ENCODE measurements around the gene SCART1.

The SCART1 gene

GRCh38 chr10:133446979-133447378, 6.8 kb upstream of the SCART1 start:
- Histone ChIP-seq H3K36me3 (ENCODE audit: insufficient read depth, low read length) (no peaks in the 10 kb centered on the region), H3K27me3 (ENCODE audit: control insufficient read depth, insufficient read depth, low read length) (no peaks in the 10 kb centered on the region), H3K4me3 (ENCODE audit: low read length) (no peak overlapping the region), H3K4me1 (ENCODE audit: control insufficient read depth, insufficient read depth, low read length) (no peaks in the 10 kb centered on the region), H3K9me3 (replicated peaks; ENCODE audit: low read length) (peaks cover 7% of the 10 kb centered on the region), H3K9ac (ENCODE audit: low read depth, low read length) (no peak overlapping the region), H3K4me2 (ENCODE audit: low read length) (no peak overlapping the region)

GRCh38 chr10:133448120-133448519, 5.6 kb upstream of the SCART1 start:
- H3K4me1 ChIP-seq (ENCODE audit: control insufficient read depth, insufficient read depth, low read length): no peaks in the 10 kb centered on the region

GRCh38 chr10:133451346-133451745, 2.4 kb upstream of the SCART1 start:
- Histone ChIP-seq H3K4me3 (ENCODE audit: low read length) (no peak overlapping the region), H3K9ac (ENCODE audit: low read depth, low read length) (no peak overlapping the region), H3K27me3 (ENCODE audit: control insufficient read depth, insufficient read depth, low read length) (no peaks in the 10 kb centered on the region), H3K36me3 (ENCODE audit: insufficient read depth, low read length) (no peaks in the 10 kb centered on the region), H3K9me3 (replicated peaks; ENCODE audit: low read length) (peaks cover 7% of the 10 kb centered on the region), H3K4me1 (ENCODE audit: control insufficient read depth, insufficient read depth, low read length) (no peaks in the 10 kb centered on the region), H3K4me2 (ENCODE audit: low read length) (no peak overlapping the region)

More at GRCh38 chr10:133448120-133448519, 5.6 kb upstream of the SCART1 start:
- Histone ChIP-seq H3K36me3 (ENCODE audit: insufficient read depth, low read length) (no peaks in the 10 kb centered on the region), H3K9ac (ENCODE audit: low read depth, low read length) (no peak overlapping the region), H3K27me3 (ENCODE audit: control insufficient read depth, insufficient read depth, low read length) (no peaks in the 10 kb centered on the region), H3K9me3 (replicated peaks; ENCODE audit: low read length) (peaks cover 7% of the 10 kb centered on the region), H3K4me2 (ENCODE audit: low read length) (no peak overlapping the region), H3K4me3 (ENCODE audit: low read length) (no peak overlapping the region)

- peaks cover 7% of the 10 kb centered on the region for H3K9me3 ChIP-seq (replicated peaks; ENCODE audit: low read length)
- no peaks in the 10 kb centered on the region for H3K4me1 ChIP-seq (ENCODE audit: control insufficient read depth, insufficient read depth, low read length)
- H3K36me3 ChIP-seq (ENCODE audit: insufficient read depth, low read length): no peaks in the 10 kb centered on the region
- H3K4me2 ChIP-seq (ENCODE audit: low read length): no peak overlapping the region
- H3K4me3 ChIP-seq (ENCODE audit: low read length): no peak overlapping the region
- H3K27me3 ChIP-seq (ENCODE audit: control insufficient read depth, insufficient read depth, low read length): no peaks in the 10 kb centered on the region
- H3K9ac ChIP-seq (ENCODE audit: low read depth, low read length): no peak overlapping the region
These were observed 1.3 kb upstream of the SCART1 start for GRCh38 chr10:133452453-133452852.

- no peak overlapping the region for H3K4me2 ChIP-seq (ENCODE audit: low read length)
- no peak overlapping the region for H3K9ac ChIP-seq (ENCODE audit: low read depth, low read length)
- H3K36me3 ChIP-seq (ENCODE audit: insufficient read depth, low read length): no peaks in the 10 kb centered on the region
- H3K4me1 ChIP-seq (ENCODE audit: control insufficient read depth, insufficient read depth, low read length): no peaks in the 10 kb centered on the region
- H3K4me3 ChIP-seq (ENCODE audit: low read length): no peak overlapping the region
- H3K27me3 ChIP-seq (ENCODE audit: control insufficient read depth, insufficient read depth, low read length): no peaks in the 10 kb centered on the region
- no peaks in the 10 kb centered on the region for H3K9me3 ChIP-seq (replicated peaks; ENCODE audit: low read length)
These were observed 604 bp downstream of the SCART1 start for GRCh38 chr10:133454204-133454893.

DNA sequence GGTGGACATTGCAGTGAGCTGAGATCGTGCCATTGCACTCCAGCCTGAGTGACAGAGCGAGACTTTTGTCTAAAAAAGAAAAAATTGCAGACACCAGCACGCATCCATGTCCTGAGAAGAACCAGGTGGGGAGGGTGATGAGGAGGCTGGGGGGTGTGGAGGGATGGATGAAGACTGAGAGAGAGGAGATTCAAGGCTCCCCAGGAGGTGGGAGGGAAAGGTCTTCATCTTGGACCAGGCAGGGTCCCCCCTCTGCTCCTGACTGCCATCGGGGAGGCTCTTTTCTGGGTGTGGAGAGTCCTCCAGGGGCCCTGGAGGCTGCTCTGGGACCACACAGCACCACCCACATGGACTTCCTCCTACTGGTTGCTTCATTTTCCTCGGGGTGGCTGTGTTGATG, 1.5 kb downstream of the SCART1 start:
- H3K4me3 ChIP-seq (ENCODE audit: low read length): no peak overlapping the region
- no peak overlapping the region for H3K4me2 ChIP-seq (ENCODE audit: low read length)
- no peaks in the 10 kb centered on the region for H3K9me3 ChIP-seq (replicated peaks; ENCODE audit: low read length)
- no peaks in the 10 kb centered on the region for H3K27me3 ChIP-seq (ENCODE audit: control insufficient read depth, insufficient read depth, low read length)
- no peak overlapping the region for H3K9ac ChIP-seq (ENCODE audit: low read depth, low read length)
- no peaks in the 10 kb centered on the region for H3K36me3 ChIP-seq (ENCODE audit: insufficient read depth, low read length)
- no peaks in the 10 kb centered on the region for H3K4me1 ChIP-seq (ENCODE audit: control insufficient read depth, insufficient read depth, low read length)

DNA sequence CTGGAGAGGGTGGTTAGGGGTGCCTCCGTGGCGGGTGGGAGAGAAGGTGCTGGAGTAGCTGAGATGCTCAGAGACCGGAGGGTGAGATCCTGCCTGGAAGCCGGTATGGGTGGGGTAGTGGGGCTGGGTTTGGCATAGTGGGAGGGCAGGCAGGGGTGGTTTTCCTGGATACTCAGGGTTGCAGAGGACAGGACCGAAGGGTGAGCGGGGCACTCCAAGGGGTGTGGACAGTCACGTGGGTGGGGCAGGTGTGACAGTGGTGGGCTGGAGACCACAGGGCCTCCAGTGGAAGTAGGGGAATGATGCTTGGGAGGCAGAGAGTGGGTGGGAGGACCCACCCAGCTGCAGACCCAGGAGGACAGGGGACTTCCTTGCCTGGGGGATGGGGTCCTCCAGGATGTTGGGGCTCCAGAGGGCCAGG, 1.9 kb downstream of the SCART1 start:
- no peaks in the 10 kb centered on the region for H3K4me1 ChIP-seq (ENCODE audit: control insufficient read depth, insufficient read depth, low read length)
- no peak overlapping the region for H3K9ac ChIP-seq (ENCODE audit: low read depth, low read length)
- H3K27me3 ChIP-seq (ENCODE audit: control insufficient read depth, insufficient read depth, low read length): no peaks in the 10 kb centered on the region
- no peaks in the 10 kb centered on the region for H3K36me3 ChIP-seq (ENCODE audit: insufficient read depth, low read length)
- no peak overlapping the region for H3K4me2 ChIP-seq (ENCODE audit: low read length)
- H3K4me3 ChIP-seq (ENCODE audit: low read length): no peak overlapping the region
- H3K9me3 ChIP-seq (replicated peaks; ENCODE audit: low read length): no peaks in the 10 kb centered on the region

DNA sequence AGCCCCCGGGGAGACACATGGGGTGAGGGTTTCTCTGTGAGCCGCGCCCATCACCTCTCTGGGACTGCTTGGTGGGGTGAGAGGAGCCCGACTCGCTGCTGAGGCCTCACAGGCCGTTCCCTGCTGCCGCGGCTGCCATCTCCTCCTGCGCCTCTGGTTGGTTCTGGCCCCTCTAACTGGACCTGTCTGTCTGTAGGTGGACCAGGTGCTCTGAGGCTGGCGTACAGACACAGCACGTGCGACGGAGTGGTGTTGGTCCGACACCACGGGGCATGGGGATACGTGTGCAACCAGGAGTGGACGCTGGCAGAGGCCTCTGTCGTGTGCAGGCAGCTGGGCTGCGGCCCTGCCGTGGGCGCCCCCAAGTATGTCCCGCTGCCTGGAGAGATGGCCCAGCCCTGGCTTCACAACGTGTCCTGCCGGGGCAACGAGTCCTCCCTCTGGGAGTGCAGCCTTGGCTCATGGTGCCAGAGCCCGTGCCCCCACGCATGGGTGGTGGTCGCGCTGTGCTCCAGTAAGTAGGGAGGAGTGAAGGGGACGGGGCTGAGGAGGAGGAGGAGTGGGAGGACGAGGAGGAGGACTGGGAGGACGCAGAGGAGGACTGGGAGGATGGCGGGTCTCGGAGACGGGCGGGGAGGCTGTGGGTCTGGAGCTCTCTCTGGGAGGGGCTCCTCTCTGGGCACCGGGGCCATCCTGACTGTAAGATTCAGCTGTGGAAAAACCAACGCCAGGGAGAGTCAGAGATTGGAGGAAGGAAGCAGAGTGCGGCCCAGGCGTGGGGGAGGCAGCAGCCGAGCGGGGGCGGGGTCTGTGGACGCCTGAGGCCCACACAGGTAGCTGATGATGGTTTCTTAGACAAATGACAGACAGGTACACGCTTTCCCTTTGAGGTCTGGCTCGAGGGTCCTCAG, 2.6 kb downstream of the SCART1 start:
- no peak overlapping the region for H3K4me2 ChIP-seq (ENCODE audit: low read length)
- H3K36me3 ChIP-seq (ENCODE audit: insufficient read depth, low read length): no peaks in the 10 kb centered on the region
- no peak overlapping the region for H3K9ac ChIP-seq (ENCODE audit: low read depth, low read length)
- H3K4me1 ChIP-seq (ENCODE audit: control insufficient read depth, insufficient read depth, low read length): no peaks in the 10 kb centered on the region
- H3K27me3 ChIP-seq (ENCODE audit: control insufficient read depth, insufficient read depth, low read length): no peaks in the 10 kb centered on the region
- no peak overlapping the region for H3K4me3 ChIP-seq (ENCODE audit: low read length)
- H3K9me3 ChIP-seq (replicated peaks; ENCODE audit: low read length): no peaks in the 10 kb centered on the region

GRCh38 chr10:133457100-133457841, 3.5 kb downstream of the SCART1 start:
- Histone ChIP-seq H3K9ac (ENCODE audit: low read depth, low read length) (no peak overlapping the region), H3K4me1 (ENCODE audit: control insufficient read depth, insufficient read depth, low read length) (no peaks in the 10 kb centered on the region), H3K27me3 (ENCODE audit: control insufficient read depth, insufficient read depth, low read length) (no peaks in the 10 kb centered on the region), H3K9me3 (replicated peaks; ENCODE audit: low read length) (no peaks in the 10 kb centered on the region), H3K36me3 (ENCODE audit: insufficient read depth, low read length) (no peaks in the 10 kb centered on the region), H3K4me2 (ENCODE audit: low read length) (no peak overlapping the region), H3K4me3 (ENCODE audit: low read length) (no peak overlapping the region)

GRCh38 chr10:133458021-133458709, 4.4 kb downstream of the SCART1 start:
- Histone ChIP-seq H3K4me3 (ENCODE audit: low read length) (no peak overlapping the region), H3K4me1 (ENCODE audit: control insufficient read depth, insufficient read depth, low read length) (no peaks in the 10 kb centered on the region), H3K27me3 (ENCODE audit: control insufficient read depth, insufficient read depth, low read length) (no peaks in the 10 kb centered on the region), H3K9ac (ENCODE audit: low read depth, low read length) (no peak overlapping the region), H3K4me2 (ENCODE audit: low read length) (no peak overlapping the region), H3K9me3 (replicated peaks; ENCODE audit: low read length) (no peaks in the 10 kb centered on the region), H3K36me3 (ENCODE audit: insufficient read depth, low read length) (no peaks in the 10 kb centered on the region)

Measured in skeletal muscle satellite cell (primary cell).